ENCODE results near the gene SPATC1L.

SPATC1L gene

DNA sequence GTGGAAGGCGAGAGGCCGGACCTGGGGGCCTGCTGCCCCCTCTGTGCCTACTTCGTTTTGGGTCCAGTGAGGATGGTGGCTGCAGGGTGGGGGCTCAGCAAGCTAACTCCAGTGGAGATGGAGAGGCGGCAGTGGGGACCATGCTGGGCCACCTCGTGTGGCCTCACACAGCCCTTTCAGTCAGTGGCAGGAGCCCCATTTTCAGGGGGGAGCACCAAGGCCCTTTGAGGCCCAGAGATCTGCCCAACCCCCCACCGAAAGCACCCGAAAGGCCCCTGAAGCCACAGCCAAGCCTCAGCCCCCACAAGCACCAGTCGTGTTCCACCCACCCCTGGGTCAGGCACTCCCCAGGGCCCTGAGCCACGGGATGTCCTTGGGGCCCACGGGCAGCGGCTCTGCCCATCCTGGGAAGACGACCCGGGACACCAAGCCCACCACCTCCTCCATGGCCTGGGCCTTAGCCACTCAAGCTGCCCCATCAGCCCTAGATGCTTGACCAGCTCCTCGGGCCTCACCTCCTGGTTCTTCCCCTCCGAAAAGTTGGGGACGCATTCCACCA, 29.2 kb downstream of the SPATC1L start:
- no peak for DNase-seq (ENCODE audit: low spot score)
- no peak for TF ChIP-seq CTCF (IDR thresholded peaks at IDR 0.05; ENCODE audit: extremely low read depth, missing control alignments)

DNA sequence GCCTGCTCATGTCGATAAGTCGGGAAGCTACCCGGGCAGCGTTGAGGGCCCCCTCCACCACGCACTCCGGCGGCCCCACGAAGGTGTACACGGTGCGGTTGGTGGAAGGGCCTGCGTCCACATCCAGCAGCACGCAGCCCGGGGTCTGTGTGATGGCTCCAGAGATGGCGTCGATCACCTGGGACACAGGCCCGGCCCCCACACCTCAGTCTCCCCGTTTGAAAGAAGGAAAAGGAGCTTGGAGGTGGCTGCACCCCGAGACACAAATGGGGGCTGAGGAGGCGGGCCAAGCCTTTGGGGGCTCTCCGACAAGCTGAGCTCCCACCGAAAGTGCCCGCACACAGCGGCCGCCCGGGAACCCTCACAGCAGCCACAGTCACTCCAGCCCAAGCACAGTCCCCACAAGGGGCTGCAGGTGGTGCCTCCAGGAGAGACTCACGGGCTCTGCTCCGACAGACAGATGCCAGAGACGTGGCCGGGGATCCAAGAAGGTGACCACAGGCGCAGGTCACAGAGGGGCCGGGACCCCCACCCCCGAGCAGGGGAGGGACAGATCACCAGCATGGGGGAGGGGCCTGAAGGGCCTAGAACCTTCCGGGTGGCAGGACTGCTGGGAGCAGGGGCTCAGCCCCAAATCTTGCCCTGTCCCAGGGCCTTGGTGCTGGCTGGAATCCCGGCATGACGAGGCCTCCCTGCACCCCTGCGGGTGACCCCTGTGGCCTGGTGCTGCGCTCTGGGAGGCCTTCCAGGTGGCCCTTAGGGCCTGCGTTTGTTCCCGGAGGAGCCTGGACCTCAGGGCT, 29.9 kb downstream of the SPATC1L start:
- no peak for DNase-seq (ENCODE audit: low spot score)
- TF ChIP-seq CTCF (IDR thresholded peaks at IDR 0.05; ENCODE audit: extremely low read depth, missing control alignments) = no peak

- DNase-seq (ENCODE audit: low spot score) = peak; percentile 85
- TF ChIP-seq CTCF (IDR thresholded peaks at IDR 0.05; ENCODE audit: extremely low read depth, missing control alignments) = peak; percentile 80
Measured at GRCh38 chr21:46153247-46154154, 30.8 kb downstream of the SPATC1L start.

- no peak for TF ChIP-seq CTCF (IDR thresholded peaks at IDR 0.05; ENCODE audit: extremely low read depth, missing control alignments)
Measured at GRCh38 chr21:46152927-46153246, 31.4 kb downstream of the SPATC1L start.

GRCh38 chr21:46151989-46152926, 32.0 kb downstream of the SPATC1L start:
- no peak for DNase-seq (ENCODE audit: low spot score)
- no peak for TF ChIP-seq CTCF (IDR thresholded peaks at IDR 0.05; ENCODE audit: extremely low read depth, missing control alignments)

More at GRCh38 chr21:46152927-46153246, 31.4 kb downstream of the SPATC1L start:
- DNase-seq (ENCODE audit: low spot score) = no peak

GRCh38 chr21:46151261-46151988, 32.8 kb downstream of the SPATC1L start:
- DNase-seq (ENCODE audit: low spot score) = no peak
- TF ChIP-seq CTCF (IDR thresholded peaks at IDR 0.05; ENCODE audit: extremely low read depth, missing control alignments) = no peak
